MV-4-11 (cell line): ENCODE results near the gene RBP2.

Experiments used
- DNase-seq: peaks from one replicate; lab custom pipeline; 2025; lab: John Stamatoyannopoulos, UW

The RBP2 gene

GRCh38 chr3:139476348-139476747, at the start of gene RBP2:
TSS of gene RBP2 (minus strand) at chr3:139476516. CDS start at chr3:139476459, 57 bp downstream.
- DNase-seq: no peak

- no peak for DNase-seq
Measured at GRCh38 chr3:139524841-139525636, 48.7 kb upstream of the RBP2 start.

GRCh38 chr3:139523718-139524117, 47.4 kb upstream of the RBP2 start:
- DNase-seq: no peak

GRCh38 chr3:139523166-139523565, 46.9 kb upstream of the RBP2 start:
- no peak for DNase-seq

- DNase-seq: no peak
Measured at GRCh38 chr3:139522421-139522820, 46.1 kb upstream of the RBP2 start.

- DNase-seq: no peak
Measured at GRCh38 chr3:139521816-139522215, 45.5 kb upstream of the RBP2 start.

GRCh38 chr3:139521144-139521543, 44.8 kb upstream of the RBP2 start:
- DNase-seq: peak; percentile 61

GRCh38 chr3:139519998-139520737, 43.9 kb upstream of the RBP2 start:
- peak; percentile 88 for DNase-seq

GRCh38 chr3:139518926-139519842, 42.9 kb upstream of the RBP2 start:
- no peak for DNase-seq

GRCh38 chr3:139518306-139518705, 42.0 kb upstream of the RBP2 start:
- no peak for DNase-seq

GRCh38 chr3:139517321-139518065, 41.2 kb upstream of the RBP2 start:
- no peak for DNase-seq

- DNase-seq: no peak
Measured at GRCh38 chr3:139514741-139515140, 38.4 kb upstream of the RBP2 start.

GRCh38 chr3:139509631-139510030, 33.3 kb upstream of the RBP2 start:
- DNase-seq: no peak

- DNase-seq: no peak
Measured at GRCh38 chr3:139506766-139507165, 30.4 kb upstream of the RBP2 start.

- no peak for DNase-seq
Measured at GRCh38 chr3:139505829-139506386, 29.6 kb upstream of the RBP2 start.

GRCh38 chr3:139499536-139499935, 23.2 kb upstream of the RBP2 start:
- DNase-seq: no peak

GRCh38 chr3:139493826-139494385, 17.6 kb upstream of the RBP2 start:
- DNase-seq: no peak

GRCh38 chr3:139491966-139492365, 15.7 kb upstream of the RBP2 start:
- DNase-seq: no peak

- DNase-seq: no peak
Measured at GRCh38 chr3:139491027-139491700, 14.8 kb upstream of the RBP2 start.

GRCh38 chr3:139482206-139482605, 5.9 kb upstream of the RBP2 start:
- DNase-seq: no peak
